ENCODE measurements around the gene APOB. TPM values are rescaled to one million over a fixed set of nuclear protein-coding genes. Genes with fewer than 3 reads are reported as not detected.

The APOB gene
- total RNA-seq, 1 donor from 2014 or later = not detected

DNA sequence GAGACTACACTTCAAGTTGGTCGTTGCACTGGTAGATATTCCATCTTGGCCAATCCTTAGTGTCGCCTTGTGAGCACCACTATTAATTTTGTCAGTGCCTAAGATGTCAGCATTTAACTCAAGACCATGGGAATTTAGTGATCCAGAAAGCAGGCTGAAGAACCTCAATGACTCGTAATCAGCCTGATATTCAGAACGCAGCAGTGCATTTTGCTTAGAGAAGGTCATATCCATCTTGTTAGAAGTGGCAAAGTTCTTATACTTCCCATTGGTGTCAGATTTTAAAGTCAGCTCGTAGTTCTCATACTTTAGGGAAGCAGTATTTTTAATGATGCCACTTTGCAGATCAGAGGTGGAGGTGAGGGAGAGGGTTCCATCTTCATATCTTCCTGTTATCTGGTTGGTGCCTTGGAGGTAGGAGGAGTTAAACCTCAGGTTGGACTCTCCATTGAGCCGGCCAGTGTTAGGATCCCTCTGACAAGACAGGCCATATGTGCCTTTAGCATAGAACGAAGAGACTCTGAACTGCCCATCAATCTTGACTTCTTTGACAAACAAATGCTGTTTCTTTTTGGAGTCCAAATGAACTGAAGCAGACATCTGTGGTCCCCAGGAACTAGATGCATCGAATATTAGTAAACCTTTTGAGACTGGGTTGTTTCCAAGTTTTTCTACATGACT is 31.9 kb downstream of the APOB start:
- intact Hi-C loops (cut with micrococcal nuclease) = no loop called here
- no peak overlapping the region for H3K27ac Mint-ChIP-seq
- no peak for ATAC-seq (ENCODE audit: low read depth)
- H3K27me3 Mint-ChIP-seq = peaks cover 7% of the 10 kb centered on the region
- DNase-seq = no peak
- peaks cover 2% of the 10 kb centered on the region for H3K9me3 Mint-ChIP-seq
- ChIA-PET CTCF (no interaction called here), POLR2A (no interaction called here)
- no peak overlapping the region for H3K4me3 Mint-ChIP-seq
- no peaks in the 10 kb centered on the region for H3K4me1 Mint-ChIP-seq
- TF ChIP-seq, protein P1, sequence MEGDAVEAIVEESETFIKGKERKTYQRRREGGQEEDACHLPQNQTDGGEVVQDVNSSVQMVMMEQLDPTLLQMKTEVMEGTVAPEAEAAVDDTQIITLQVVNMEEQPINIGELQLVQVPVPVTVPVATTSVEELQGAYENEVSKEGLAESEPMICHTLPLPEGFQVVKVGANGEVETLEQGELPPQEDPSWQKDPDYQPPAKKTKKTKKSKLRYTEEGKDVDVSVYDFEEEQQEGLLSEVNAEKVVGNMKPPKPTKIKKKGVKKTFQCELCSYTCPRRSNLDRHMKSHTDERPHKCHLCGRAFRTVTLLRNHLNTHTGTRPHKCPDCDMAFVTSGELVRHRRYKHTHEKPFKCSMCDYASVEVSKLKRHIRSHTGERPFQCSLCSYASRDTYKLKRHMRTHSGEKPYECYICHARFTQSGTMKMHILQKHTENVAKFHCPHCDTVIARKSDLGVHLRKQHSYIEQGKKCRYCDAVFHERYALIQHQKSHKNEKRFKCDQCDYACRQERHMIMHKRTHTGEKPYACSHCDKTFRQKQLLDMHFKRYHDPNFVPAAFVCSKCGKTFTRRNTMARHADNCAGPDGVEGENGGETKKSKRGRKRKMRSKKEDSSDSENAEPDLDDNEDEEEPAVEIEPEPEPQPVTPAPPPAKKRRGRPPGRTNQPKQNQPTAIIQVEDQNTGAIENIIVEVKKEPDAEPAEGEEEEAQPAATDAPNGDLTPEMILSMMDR (IDR thresholded peaks at IDR 0.05) = no peak
- no peaks in the 10 kb centered on the region for H3K36me3 Mint-ChIP-seq (ENCODE audit: low read depth)

DNA sequence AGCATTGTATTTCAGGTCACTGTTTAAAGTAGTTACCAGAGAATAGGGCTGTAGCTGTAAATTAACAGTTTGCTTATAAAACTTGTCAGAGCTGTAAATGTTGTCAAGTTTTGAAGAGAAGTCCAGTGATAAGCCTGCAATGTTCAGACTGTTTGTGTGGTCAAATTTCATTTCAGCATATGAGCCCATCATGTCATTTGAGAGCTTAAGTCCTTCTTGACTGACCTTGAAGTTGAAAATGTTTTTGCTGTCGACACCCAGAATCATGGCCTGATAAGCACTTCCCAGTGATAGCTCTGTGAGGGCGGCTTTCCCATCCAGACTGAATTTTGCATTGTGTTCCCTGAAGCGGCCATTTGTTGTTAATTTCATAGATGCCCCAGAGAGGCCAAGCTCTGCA is 32.4 kb downstream of the APOB start:
- Mint-ChIP-seq H3K9me3 (peaks cover 1% of the 10 kb centered on the region), H3K4me1 (no peaks in the 10 kb centered on the region), H3K4me3 (no peak overlapping the region), H3K27ac (no peak overlapping the region), H3K36me3 (ENCODE audit: low read depth) (no peaks in the 10 kb centered on the region), H3K27me3 (peaks cover 7% of the 10 kb centered on the region)
- no peak for ATAC-seq (ENCODE audit: low read depth)
- CTCF ChIA-PET = no interaction called here
- POLR2A ChIA-PET = no interaction called here
- TF ChIP-seq, protein P1 (IDR thresholded peaks at IDR 0.05) = no peak
- DNase-seq = no peak
- intact Hi-C loops (cut with micrococcal nuclease) = no loop called here

DNA sequence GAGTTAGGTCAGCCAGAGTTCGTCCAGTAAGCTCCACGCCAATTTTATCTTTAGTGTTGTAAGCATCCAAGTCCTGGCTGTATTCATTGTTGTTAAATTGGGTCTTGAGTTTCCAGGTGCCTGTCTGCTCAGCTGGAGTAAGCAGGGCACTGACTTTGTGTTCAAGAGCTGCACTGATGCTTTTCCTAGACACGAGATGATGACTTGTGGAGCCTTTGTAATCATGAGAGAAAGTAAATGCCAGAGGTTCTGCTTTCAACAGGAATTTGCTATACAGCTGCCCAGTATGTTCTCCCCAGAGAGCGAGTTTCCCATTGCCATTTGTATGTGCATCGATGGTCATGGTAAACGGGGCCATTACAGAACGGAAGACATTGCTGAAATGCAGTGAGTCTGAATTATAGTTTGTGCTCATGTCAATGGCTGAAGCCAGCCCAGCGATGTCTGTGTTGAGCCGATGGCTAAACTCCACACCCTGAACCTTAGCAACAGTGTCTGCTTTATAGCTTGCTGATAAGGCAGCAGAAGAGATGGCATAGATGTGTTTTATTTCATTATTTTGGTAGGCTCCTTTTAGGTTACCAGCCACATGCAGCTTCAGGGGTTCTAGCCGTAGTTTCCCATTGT is 32.9 kb downstream of the APOB start:
- ATAC-seq (ENCODE audit: low read depth) (no peak), DNase-seq (no peak)
- Mint-ChIP-seq H3K36me3 (ENCODE audit: low read depth) (no peaks in the 10 kb centered on the region), H3K4me1 (no peaks in the 10 kb centered on the region), H3K4me3 (no peak overlapping the region), H3K9me3 (no peaks in the 10 kb centered on the region), H3K27me3 (peaks cover 7% of the 10 kb centered on the region), H3K27ac (no peak overlapping the region)
- CTCF ChIA-PET = no interaction called here
- intact Hi-C loops (cut with micrococcal nuclease) = no loop called here
- TF ChIP-seq, protein P1 (IDR thresholded peaks at IDR 0.05) = no peak
- POLR2A ChIA-PET = no interaction called here

DNA sequence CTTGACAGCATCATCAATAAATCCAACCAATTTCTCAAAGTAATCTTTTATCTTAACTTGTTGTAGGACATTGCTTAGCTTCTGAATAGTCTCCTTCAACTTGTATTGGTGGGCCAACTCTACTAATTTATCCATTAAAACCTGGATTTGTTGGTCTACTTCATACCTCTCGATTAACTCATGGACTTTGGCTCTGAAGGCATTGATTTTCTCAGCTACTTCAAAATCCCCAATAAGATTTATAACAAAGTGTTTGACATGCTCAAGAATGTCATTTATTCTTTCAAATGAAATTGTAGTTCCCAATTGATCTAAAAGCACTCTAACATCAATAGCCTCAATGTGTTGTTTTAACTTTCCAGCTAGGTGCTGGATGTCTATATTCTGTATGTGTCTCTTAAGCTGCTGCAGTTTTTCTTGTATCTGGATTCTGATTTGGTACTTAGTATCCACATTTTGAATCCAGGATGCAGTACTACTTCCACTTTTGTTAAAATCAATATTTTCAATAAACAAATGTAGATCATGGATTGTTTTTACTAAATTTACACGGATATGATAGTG is 34.1 kb downstream of the APOB start:
- intact Hi-C loops (cut with micrococcal nuclease) = no loop called here
- TF ChIP-seq, protein P1 (IDR thresholded peaks at IDR 0.05) = no peak
- ChIA-PET POLR2A (no interaction called here), CTCF (interaction anchor here (0.7 kb wide), 1 partner anchor 14 kb away, joined by 3 read pairs; no protein-coding TSS in a partner anchor)
- no peak overlapping the region for H3K27ac Mint-ChIP-seq
- ATAC-seq (ENCODE audit: low read depth) (no peak), DNase-seq (no peak)
- no peaks in the 10 kb centered on the region for H3K36me3 Mint-ChIP-seq (ENCODE audit: low read depth)
- H3K27me3 Mint-ChIP-seq = peaks cover 3% of the 10 kb centered on the region
- H3K9me3 Mint-ChIP-seq = no peaks in the 10 kb centered on the region
- no peak overlapping the region for H3K4me3 Mint-ChIP-seq
- H3K4me1 Mint-ChIP-seq = no peaks in the 10 kb centered on the region
